ENCODE data around the gene CLASP2.

Gene CLASP2

GRCh38 chr3:33650495-33650894 is 67.6 kb downstream of the CLASP2 start:
- H3K4me3 ChIP-seq (ENCODE audit: low read depth, low read length): no peak overlapping the region
- DNase-seq (ENCODE audit: low read depth, low spot score): no peak
- ChIA-PET POLR2A (no interaction called here), CTCF (no interaction called here)
- TF ChIP-seq CTCF (IDR thresholded peaks at IDR 0.05; ENCODE audit: insufficient read depth, low read length, missing control alignments): no peak

GRCh38 chr3:33648793-33649192 is 69.3 kb downstream of the CLASP2 start:
- no peak for DNase-seq (ENCODE audit: low read depth, low spot score)
- no peak for TF ChIP-seq CTCF (IDR thresholded peaks at IDR 0.05; ENCODE audit: insufficient read depth, low read length, missing control alignments)
- ChIA-PET CTCF (interaction anchor here (0.9 to 1.9 kb wide), 3 partner anchors 12 to 130 kb away, joined by 3 to 7 read pairs (median 4); no protein-coding TSS in a partner anchor), POLR2A (no interaction called here)
- no peak overlapping the region for H3K4me3 ChIP-seq (ENCODE audit: low read depth, low read length)

GRCh38 chr3:33646406-33646805 is 71.6 kb downstream of the CLASP2 start:
- CTCF ChIA-PET: interaction anchor here (0.6 to 2.3 kb wide), 6 partner anchors 10 to 141 kb away, joined by 3 to 12 read pairs (median 6); no protein-coding TSS in a partner anchor

GRCh38 chr3:33645060-33645647 is 72.9 kb downstream of the CLASP2 start:
- H3K4me3 ChIP-seq (ENCODE audit: low read depth, low read length): no peak overlapping the region; the same call in 1 of the 2 replicates
- ChIA-PET CTCF (interaction anchor here (1.0 to 2.3 kb wide), 5 partner anchors 8 to 142 kb away, joined by 3 to 9 read pairs (median 7); no protein-coding TSS in a partner anchor), POLR2A (no interaction called here)
- TF ChIP-seq CTCF (IDR thresholded peaks at IDR 0.05; ENCODE audit: insufficient read depth, low read length, missing control alignments): no peak
- no peak for DNase-seq (ENCODE audit: low read depth, low spot score)

More at GRCh38 chr3:33646406-33646805, 71.6 kb downstream of the CLASP2 start:
- no peak for TF ChIP-seq CTCF (IDR thresholded peaks at IDR 0.05; ENCODE audit: insufficient read depth, low read length, missing control alignments)
- DNase-seq (ENCODE audit: low read depth, low spot score): no peak
- H3K4me3 ChIP-seq (ENCODE audit: low read depth, low read length): no peak overlapping the region
- POLR2A ChIA-PET: no interaction called here

GRCh38 chr3:33644582-33644981 is 73.5 kb downstream of the CLASP2 start:
- TF ChIP-seq CTCF (IDR thresholded peaks at IDR 0.05; ENCODE audit: insufficient read depth, low read length, missing control alignments): no peak
- ChIA-PET CTCF (interaction anchor here (1.0 to 1.6 kb wide), 3 partner anchors 8 to 142 kb away, joined by 5 to 8 read pairs (median 7); no protein-coding TSS in a partner anchor), POLR2A (no interaction called here)
- H3K4me3 ChIP-seq (ENCODE audit: low read depth, low read length): no peak overlapping the region
- no peak for DNase-seq (ENCODE audit: low read depth, low spot score)

GRCh38 chr3:33642806-33643205 is 75.2 kb downstream of the CLASP2 start:
- ChIA-PET CTCF (interaction anchor here (0.9 to 1.3 kb wide), 3 partner anchors 73 to 144 kb away, joined by 3 to 6 read pairs (median 3); no protein-coding TSS in a partner anchor), POLR2A (no interaction called here)
- H3K4me3 ChIP-seq (ENCODE audit: low read depth, low read length): no peak overlapping the region
- no peak for TF ChIP-seq CTCF (IDR thresholded peaks at IDR 0.05; ENCODE audit: insufficient read depth, low read length, missing control alignments)
- DNase-seq (ENCODE audit: low read depth, low spot score): no peak
